ENCODE results near the gene DTX3. TPM values are rescaled to one million over a fixed set of nuclear protein-coding genes. Genes with fewer than 3 reads are reported as not detected.

DTX3 gene
- total RNA-seq, 2 donors from 2014 or later = 42.2 to 59.9 TPM

- 81% methylated on average over 11 of the region's 11 CpGs for WGBS
- intact Hi-C loops (cut with DNase I) = loop anchor here (5.0 kb wide), 1 partner anchor 85 kb away; the partner anchor contains the start of genes DDIT3 and MBD6
- DNase-seq (ENCODE audit: low spot score) = no peak
- Histone ChIP-seq H3K4me3 (no peak overlapping the region), H3K4me1 (replicated peaks) (no peaks in the 10 kb centered on the region), H3K9me3 (no peaks in the 10 kb centered on the region), H3K36me3 (no peaks in the 10 kb centered on the region), H3K27me3 (replicated peaks; ENCODE audit: insufficient read depth) (no peaks in the 10 kb centered on the region), H3K27ac (no peak overlapping the region)
- TF ChIP-seq CTCF (IDR thresholded peaks at IDR 0.05) (no peak), POLR2A (IDR thresholded peaks at IDR 0.05) (no peak), POLR2AphosphoS5 (IDR thresholded peaks at IDR 0.05) (no peak)
These were observed 2.2 kb downstream of the DTX3 start for GRCh38 chr12:57606821-57607220.

- Histone ChIP-seq H3K36me3 (no peaks in the 10 kb centered on the region), H3K9me3 (no peaks in the 10 kb centered on the region), H3K27ac (no peak overlapping the region), H3K4me1 (replicated peaks) (no peaks in the 10 kb centered on the region), H3K27me3 (replicated peaks; ENCODE audit: insufficient read depth) (no peaks in the 10 kb centered on the region), H3K4me3 (no peak overlapping the region)
- intact Hi-C loops (cut with DNase I) = loop anchor here (5.0 kb wide), 1 partner anchor 86 kb away; the partner anchor contains the start of genes DDIT3 and MBD6
- no peak for TF ChIP-seq POLR2A (IDR thresholded peaks at IDR 0.05)
- TF ChIP-seq POLR2AphosphoS5 (IDR thresholded peaks at IDR 0.05) = no peak
- TF ChIP-seq CTCF (IDR thresholded peaks at IDR 0.05) = no peak
- WGBS = 85% methylated on average over 12 of the region's 12 CpGs
- no peak for DNase-seq (ENCODE audit: low spot score)
These were observed 3.5 kb downstream of the DTX3 start for GRCh38 chr12:57607958-57608663.

GRCh38 chr12:57609101-57609780 lies 4.6 kb downstream of the DTX3 start:
- DNase-seq (ENCODE audit: low spot score) = no peak
- Histone ChIP-seq H3K27ac (peak overlapping the region; percentile 79 to 82), H3K4me3 (no peak overlapping the region), H3K4me1 (replicated peaks) (no peaks in the 10 kb centered on the region), H3K27me3 (replicated peaks; ENCODE audit: insufficient read depth) (no peaks in the 10 kb centered on the region), H3K36me3 (no peaks in the 10 kb centered on the region), H3K9me3 (no peaks in the 10 kb centered on the region)
- intact Hi-C loops (cut with DNase I) = loop anchor here (5.0 kb wide), 1 partner anchor 87 kb away; the partner anchor contains the start of genes DDIT3 and MBD6
- 55% methylated on average over 19 of the region's 19 CpGs for WGBS
- no peak for TF ChIP-seq POLR2A (IDR thresholded peaks at IDR 0.05)

GRCh38 chr12:57609781-57610553 lies 5.3 kb downstream of the DTX3 start:
- intact Hi-C loops (cut with DNase I) = loop anchor here (5.0 kb wide), 1 partner anchor 88 kb away; the partner anchor contains the start of genes DDIT3 and MBD6
- peak overlapping the region; percentile 63 to 74 for H3K4me3 ChIP-seq
- H3K9me3 ChIP-seq = no peaks in the 10 kb centered on the region
- peak overlapping the region; percentile 79 to 82 for H3K27ac ChIP-seq
- H3K27me3 ChIP-seq (replicated peaks; ENCODE audit: insufficient read depth) = no peaks in the 10 kb centered on the region
- DNase-seq (ENCODE audit: low spot score) = no peak
- H3K36me3 ChIP-seq = no peaks in the 10 kb centered on the region
- no peaks in the 10 kb centered on the region for H3K4me1 ChIP-seq (replicated peaks)
- WGBS = 37% methylated on average over 23 of the region's 34 CpGs
- TF ChIP-seq CTCF (IDR thresholded peaks at IDR 0.05) = no peak

GRCh38 chr12:57610554-57611107 lies 6.0 kb downstream of the DTX3 start:
- H3K9me3 ChIP-seq = no peaks in the 10 kb centered on the region
- H3K36me3 ChIP-seq = peaks cover 0 to 5% of the 10 kb centered on the region in 2 donors
- no peak for TF ChIP-seq POLR2A (IDR thresholded peaks at IDR 0.05)
- no peak for TF ChIP-seq POLR2AphosphoS5 (IDR thresholded peaks at IDR 0.05)
- TF ChIP-seq CTCF (IDR thresholded peaks at IDR 0.05) = no peak
- no peaks in the 10 kb centered on the region for H3K27me3 ChIP-seq (replicated peaks; ENCODE audit: insufficient read depth)
- peak overlapping the region; percentile 63 to 74 for H3K4me3 ChIP-seq
- H3K27ac ChIP-seq = peak overlapping the region; percentile 79 to 82
- 11% methylated on average over 28 of the region's 29 CpGs for WGBS
- intact Hi-C loops (cut with DNase I) = no loop called here
- H3K4me1 ChIP-seq (replicated peaks) = no peaks in the 10 kb centered on the region
- DNase-seq (ENCODE audit: low spot score) = no peak
